Sigmoid colon (tissue), 7 donors: ENCODE results near the gene PTPRD. TPM values are rescaled to one million over a fixed set of nuclear protein-coding genes. Genes with fewer than 3 reads are reported as not detected.

ENCODE experiments used
- DNase-seq: peaks from one replicate; pipeline ENCODE4 v3.0.0-alpha.2; 2019
- H3K27ac ChIP-seq, 4 donors: fragments of 200-600 bp; sonication (generic); one replicate each; pipeline ENCODE4 v1.5.1; 2016 to 2019; ENCODE audit warnings: mild to moderate bottlenecking in 1 of 4
- H3K27me3 ChIP-seq, 3 donors: fragments of 200-600 bp; sonication (generic); one replicate each; pipeline ENCODE4 v1.5.1; 2019; ENCODE audit warnings: mild to moderate bottlenecking in 1 of 3
- H3K36me3 ChIP-seq, 4 donors: fragments of 200-600 bp; sonication (generic); one replicate each; pipeline ENCODE4 v1.5.1; 2016 to 2019
- H3K4me1 ChIP-seq, 4 donors: fragments of 200-600 bp; sonication (generic); one replicate each; pipeline ENCODE4 v1.5.1; 2017 to 2019
- H3K4me3 ChIP-seq, 4 donors: fragments of 200-600 bp; sonication (generic); one replicate each; pipeline ENCODE4 v1.5.1; 2017 to 2019; ENCODE audit warnings: mild to moderate bottlenecking in 2 of 4, moderate library complexity in 1 of 4
- H3K9me3 ChIP-seq, 4 donors: fragments of 200-600 bp in 3 of 4; sonication (generic) in 3 of 4; one replicate each; pipeline versions ENCODE4 v1.5.1 to v1.6.1; 2013 to 2019
- EP300 ChIP-seq, 4 donors: sonication (generic); formaldehyde crosslinking; IDR thresholded peaks; one replicate each; pipeline ENCODE4 v1.6.1; 2017; ENCODE audit warnings: antibody characterized with exemption in 4 of 4
- POLR2A ChIP-seq, 2 donors: fragments of 450-650 bp; IDR thresholded peaks; one replicate each; pipeline ENCODE4 v1.6.1; 2016; ENCODE audit warnings: antibody characterized with exemption in 2 of 2, mild to moderate bottlenecking in 2 of 2, moderate library complexity in 2 of 2
- POLR2AphosphoS5 ChIP-seq, 4 donors: sonication (generic); formaldehyde crosslinking; IDR thresholded peaks; one replicate each; pipeline ENCODE4 v1.6.1; 2017; ENCODE audit warnings: antibody characterized with exemption in 4 of 4
- WGBS, 2 donors: extraction: QIAGEN DNeasy Blood & Tissue Kit; methylation state at CpG; one replicate each; pipeline ENCODE4 v1.1.7; 2013; 5-methylcytosine and 5-hydroxymethylcytosine counted together
- intact Hi-C: fragments of 100-400 bp; cut with DNase I; formaldehyde crosslinking; loops from one replicate; pipeline ENCODE4 v1.15.1; 2023
- polyA plus RNA-seq, 3 donors: library from polyadenylated mRNA; stranded (reverse); fragments of 200-250 nt; gene quantifications; one replicate each; pipeline ENCODE4 v1.2.3, GENCODE V29; 2013
- total RNA-seq, 4 donors: library from RNA; depleted of rRNA; stranded (reverse); fragments of >200 nt; gene quantifications; one replicate each; pipeline ENCODE4 v1.1.0, GENCODE V29; 2016
- TF ChIP-seq, protein P1 (sequence below), 4 experiments: fragments of 450-650 bp in 3 of 4; fragments of 200-600 bp in 1 of 4; IDR thresholded peaks; one replicate each; pipeline ENCODE4 v1.5.1; 2016 to 2019; ENCODE audit warnings: antibody characterized with exemption in 4 of 4, mild to moderate bottlenecking in 3 of 4, moderate library complexity in 2 of 4
- donor health status: healthy with polysubstance abuse.
- donor health status: Bipolar disorder and iron deficiency.
- donor health status: healthy.

The PTPRD gene
- total and polyA plus RNA-seq, 7 donors: 1.2 to 18.3 (median 6.3) TPM

- H3K27ac ChIP-seq: no peak overlapping the region
- no peak for DNase-seq
- WGBS, 2 donors: 59 to 72% methylated on average over 4 of the region's 4 CpGs
- H3K4me1 ChIP-seq: no peaks in the 10 kb centered on the region
- intact Hi-C loops: no loop called here
- no peaks in the 10 kb centered on the region for H3K27me3 ChIP-seq
- no peak overlapping the region for H3K4me3 ChIP-seq
- H3K36me3 ChIP-seq: no peaks in the 10 kb centered on the region
- TF ChIP-seq EP300 (IDR thresholded peaks at IDR 0.05): no peak
- TF ChIP-seq, protein P1, sequence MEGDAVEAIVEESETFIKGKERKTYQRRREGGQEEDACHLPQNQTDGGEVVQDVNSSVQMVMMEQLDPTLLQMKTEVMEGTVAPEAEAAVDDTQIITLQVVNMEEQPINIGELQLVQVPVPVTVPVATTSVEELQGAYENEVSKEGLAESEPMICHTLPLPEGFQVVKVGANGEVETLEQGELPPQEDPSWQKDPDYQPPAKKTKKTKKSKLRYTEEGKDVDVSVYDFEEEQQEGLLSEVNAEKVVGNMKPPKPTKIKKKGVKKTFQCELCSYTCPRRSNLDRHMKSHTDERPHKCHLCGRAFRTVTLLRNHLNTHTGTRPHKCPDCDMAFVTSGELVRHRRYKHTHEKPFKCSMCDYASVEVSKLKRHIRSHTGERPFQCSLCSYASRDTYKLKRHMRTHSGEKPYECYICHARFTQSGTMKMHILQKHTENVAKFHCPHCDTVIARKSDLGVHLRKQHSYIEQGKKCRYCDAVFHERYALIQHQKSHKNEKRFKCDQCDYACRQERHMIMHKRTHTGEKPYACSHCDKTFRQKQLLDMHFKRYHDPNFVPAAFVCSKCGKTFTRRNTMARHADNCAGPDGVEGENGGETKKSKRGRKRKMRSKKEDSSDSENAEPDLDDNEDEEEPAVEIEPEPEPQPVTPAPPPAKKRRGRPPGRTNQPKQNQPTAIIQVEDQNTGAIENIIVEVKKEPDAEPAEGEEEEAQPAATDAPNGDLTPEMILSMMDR (IDR thresholded peaks at IDR 0.05): no peak
- no peak for TF ChIP-seq POLR2A (IDR thresholded peaks at IDR 0.05)
- no peaks in the 10 kb centered on the region for H3K9me3 ChIP-seq
Observed at GRCh38 chr9:8337834-8338766, 2274.7 kb downstream of the PTPRD start.

DNA sequence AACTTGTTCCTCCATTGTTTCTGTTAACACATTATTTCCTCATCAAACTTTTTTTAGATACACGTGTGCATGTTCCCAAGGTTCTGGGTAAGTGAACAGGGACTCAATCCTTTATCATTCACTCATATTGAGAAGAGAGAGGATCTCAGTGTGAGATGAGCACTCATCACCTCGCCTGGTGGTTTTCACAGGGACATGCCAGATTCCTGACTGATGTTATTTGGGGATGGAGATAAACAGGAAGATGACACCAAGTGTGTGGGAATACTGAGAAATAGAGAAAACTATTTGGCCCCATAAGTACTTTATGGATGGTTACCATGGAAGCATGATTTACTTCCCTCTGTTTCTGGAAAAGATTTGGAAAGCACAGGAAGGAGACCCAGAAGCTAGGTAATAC lies 2279.9 kb downstream of the PTPRD start:
- H3K4me3 ChIP-seq: no peak overlapping the region
- TF ChIP-seq, protein P1 (IDR thresholded peaks at IDR 0.05): no peak
- no peak for TF ChIP-seq POLR2AphosphoS5 (IDR thresholded peaks at IDR 0.05)
- TF ChIP-seq EP300 (IDR thresholded peaks at IDR 0.05): no peak
- no peak for TF ChIP-seq POLR2A (IDR thresholded peaks at IDR 0.05)
- DNase-seq: no peak
- intact Hi-C loops: no loop called here
- H3K27me3 ChIP-seq: no peaks in the 10 kb centered on the region
- no peak overlapping the region for H3K27ac ChIP-seq
- 86 to 87% methylated on average over 2 of the region's 2 CpGs for WGBS, 2 donors
- no peaks in the 10 kb centered on the region for H3K36me3 ChIP-seq
- H3K4me1 ChIP-seq: no peaks in the 10 kb centered on the region
- no peaks in the 10 kb centered on the region for H3K9me3 ChIP-seq

DNA sequence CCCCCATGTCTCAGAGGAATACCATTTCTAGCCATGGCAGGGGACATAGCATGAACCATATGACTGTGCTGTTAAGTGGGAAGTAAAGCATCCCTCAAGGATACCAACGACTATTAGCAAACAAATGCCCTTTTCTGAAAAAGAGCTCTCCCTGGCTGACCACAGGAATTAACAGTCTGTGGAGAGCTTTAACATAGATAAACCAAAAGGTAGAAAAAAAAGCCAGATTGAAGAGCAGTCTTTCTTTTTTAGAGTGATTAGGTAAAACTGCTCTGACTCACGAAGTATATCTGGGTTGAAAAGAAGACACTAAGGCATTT lies 2280.5 kb downstream of the PTPRD start:
- no peak overlapping the region for H3K4me3 ChIP-seq
- H3K27me3 ChIP-seq: no peaks in the 10 kb centered on the region
- intact Hi-C loops: no loop called here
- no peaks in the 10 kb centered on the region for H3K36me3 ChIP-seq
- TF ChIP-seq POLR2A (IDR thresholded peaks at IDR 0.05): no peak
- TF ChIP-seq, protein P1 (IDR thresholded peaks at IDR 0.05): no peak
- no peak for TF ChIP-seq POLR2AphosphoS5 (IDR thresholded peaks at IDR 0.05)
- no peak for TF ChIP-seq EP300 (IDR thresholded peaks at IDR 0.05)
- WGBS, 2 donors: 82 to 94% methylated on average over 2 of the region's 2 CpGs
- H3K27ac ChIP-seq: no peak overlapping the region
- H3K9me3 ChIP-seq: no peaks in the 10 kb centered on the region
- H3K4me1 ChIP-seq: no peaks in the 10 kb centered on the region
- no peak for DNase-seq

DNA sequence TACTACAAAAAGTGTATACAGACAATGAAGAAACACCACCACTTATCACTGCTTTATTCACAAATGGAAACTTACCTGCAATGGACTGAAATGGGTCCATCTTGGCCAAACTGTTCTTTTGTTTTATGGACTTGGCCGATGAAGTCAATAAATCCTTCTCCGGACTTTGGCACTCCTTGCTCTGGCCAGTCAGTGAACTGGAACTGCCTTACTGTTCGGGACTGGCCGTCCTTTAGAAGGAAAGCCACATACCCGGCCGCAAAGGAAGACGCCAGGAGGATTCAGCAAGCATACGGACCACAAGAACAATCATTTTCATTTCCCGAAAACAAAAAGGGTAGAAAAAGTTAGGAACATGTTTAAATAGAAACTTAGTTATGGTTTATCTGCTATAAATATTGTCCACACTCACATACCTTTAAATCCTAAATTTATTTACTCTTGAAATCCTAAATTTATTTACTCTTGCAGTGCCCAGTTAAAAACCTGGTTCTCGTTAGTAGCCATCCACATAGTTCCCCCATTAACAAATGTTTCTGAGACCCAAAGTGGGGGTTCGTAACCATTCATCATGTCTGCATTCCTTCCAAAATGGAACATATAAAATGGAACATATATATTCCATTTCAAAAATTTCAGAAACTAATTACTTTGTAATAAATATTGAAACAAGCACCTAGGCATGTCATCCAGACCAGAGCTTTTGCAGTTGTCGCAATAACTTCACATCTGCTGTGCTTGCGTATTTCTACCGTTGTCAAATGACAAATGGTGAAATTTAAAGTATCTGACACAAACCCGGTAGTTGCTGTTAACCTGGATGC lies 2281.1 kb downstream of the PTPRD start:
- H3K27me3 ChIP-seq: no peaks in the 10 kb centered on the region
- WGBS, 2 donors: 90% methylated on average over 15 of the region's 15 CpGs

More for the DNA sequence above, 2281.1 kb downstream of the PTPRD start:
- Histone ChIP-seq H3K4me3 (no peak overlapping the region), H3K36me3 (no peaks in the 10 kb centered on the region), H3K9me3 (no peaks in the 10 kb centered on the region), H3K4me1 (no peaks in the 10 kb centered on the region), H3K27ac (no peak overlapping the region)
- DNase-seq: no peak
- TF ChIP-seq POLR2A (IDR thresholded peaks at IDR 0.05) (no peak), EP300 (IDR thresholded peaks at IDR 0.05) (no peak), POLR2AphosphoS5 (IDR thresholded peaks at IDR 0.05) (no peak)
- TF ChIP-seq, protein P1 (IDR thresholded peaks at IDR 0.05): no peak
- intact Hi-C loops: no loop called here
